AG04449 (cell line): ENCODE measurements around the gene PPA2.

Source experiments
- CTCF ChIA-PET: fragments of 350-600 bp; formaldehyde crosslinking; extraction: SDS; loops from one replicate; lab custom pipeline; 2021; ENCODE audit warnings: antibody characterized with exemption; lab: Yijun Ruan, JAX
- POLR2A ChIA-PET: fragments of 400-600, 350-600 bp; formaldehyde crosslinking; extraction: SDS; loops from one replicate; lab custom pipeline; 2020; ENCODE audit warnings: antibody characterized with exemption, inconsistent platforms; lab: Yijun Ruan, JAX
- DNase-seq: peaks from one replicate; pipeline ENCODE4 v3.0.0-alpha.2; 2010; ENCODE audit warnings: low read depth, low spot score
- H3K4me3 ChIP-seq: 2 replicates; pipeline ENCODE4 v1.5.1; 2011; ENCODE audit warnings: low read depth, mild to moderate bottlenecking, control low read depth, low read length
- TF ChIP-seq, protein P1 (sequence below): IDR thresholded peaks from one replicate; pipeline ENCODE4 v1.5.1; 2011; ENCODE audit warnings: mild to moderate bottlenecking, moderate library complexity, low read length, control low read depth, inconsistent platforms; ENCODE audit not compliant: insufficient read depth; ENCODE audit errors: missing control alignments

Gene PPA2

DNA sequence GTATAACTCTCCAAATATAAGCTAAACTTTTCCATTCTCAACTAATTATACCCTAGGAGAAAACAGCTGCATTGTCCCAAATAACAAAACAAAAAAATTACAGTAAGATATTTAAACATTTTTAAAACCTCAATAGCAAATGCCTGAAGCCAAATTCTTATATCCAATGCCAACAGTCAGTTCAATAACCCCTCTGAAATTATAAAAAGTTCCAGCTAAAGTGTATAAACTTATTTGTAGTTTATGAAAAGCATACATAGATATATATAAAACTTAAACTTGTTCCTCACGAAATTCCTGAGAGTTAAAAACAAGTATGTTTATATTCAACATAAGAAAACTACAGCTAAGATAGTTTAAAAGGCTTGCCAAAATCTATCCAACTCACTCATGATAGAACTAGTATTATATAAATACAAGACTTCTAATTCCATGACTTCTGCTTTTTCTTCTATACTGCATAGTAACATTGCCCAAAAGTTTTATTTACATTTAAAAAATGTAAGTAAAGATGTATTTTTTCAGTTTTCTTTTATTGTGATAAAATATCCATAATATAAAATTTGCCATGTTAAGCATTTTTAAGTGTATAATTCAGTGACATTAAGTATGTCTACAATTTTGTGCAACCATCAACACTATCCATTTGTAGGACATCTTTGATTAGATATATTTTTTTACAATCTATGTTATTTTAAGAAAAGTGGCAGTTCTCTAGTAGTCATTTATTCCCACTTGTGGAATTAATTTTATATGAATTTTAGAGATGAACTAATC lies 72.8 kb downstream of the PPA2 start:
- ChIA-PET CTCF (interaction anchor here (1.0 to 1.5 kb wide), 3 partner anchors 10 to 72 kb away, joined by 3 to 5 read pairs (median 3); no protein-coding TSS in a partner anchor), POLR2A (no interaction called here)
- DNase-seq: no peak
- no peak overlapping the region for H3K4me3 ChIP-seq
- TF ChIP-seq, protein P1, sequence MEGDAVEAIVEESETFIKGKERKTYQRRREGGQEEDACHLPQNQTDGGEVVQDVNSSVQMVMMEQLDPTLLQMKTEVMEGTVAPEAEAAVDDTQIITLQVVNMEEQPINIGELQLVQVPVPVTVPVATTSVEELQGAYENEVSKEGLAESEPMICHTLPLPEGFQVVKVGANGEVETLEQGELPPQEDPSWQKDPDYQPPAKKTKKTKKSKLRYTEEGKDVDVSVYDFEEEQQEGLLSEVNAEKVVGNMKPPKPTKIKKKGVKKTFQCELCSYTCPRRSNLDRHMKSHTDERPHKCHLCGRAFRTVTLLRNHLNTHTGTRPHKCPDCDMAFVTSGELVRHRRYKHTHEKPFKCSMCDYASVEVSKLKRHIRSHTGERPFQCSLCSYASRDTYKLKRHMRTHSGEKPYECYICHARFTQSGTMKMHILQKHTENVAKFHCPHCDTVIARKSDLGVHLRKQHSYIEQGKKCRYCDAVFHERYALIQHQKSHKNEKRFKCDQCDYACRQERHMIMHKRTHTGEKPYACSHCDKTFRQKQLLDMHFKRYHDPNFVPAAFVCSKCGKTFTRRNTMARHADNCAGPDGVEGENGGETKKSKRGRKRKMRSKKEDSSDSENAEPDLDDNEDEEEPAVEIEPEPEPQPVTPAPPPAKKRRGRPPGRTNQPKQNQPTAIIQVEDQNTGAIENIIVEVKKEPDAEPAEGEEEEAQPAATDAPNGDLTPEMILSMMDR: no peak

DNA sequence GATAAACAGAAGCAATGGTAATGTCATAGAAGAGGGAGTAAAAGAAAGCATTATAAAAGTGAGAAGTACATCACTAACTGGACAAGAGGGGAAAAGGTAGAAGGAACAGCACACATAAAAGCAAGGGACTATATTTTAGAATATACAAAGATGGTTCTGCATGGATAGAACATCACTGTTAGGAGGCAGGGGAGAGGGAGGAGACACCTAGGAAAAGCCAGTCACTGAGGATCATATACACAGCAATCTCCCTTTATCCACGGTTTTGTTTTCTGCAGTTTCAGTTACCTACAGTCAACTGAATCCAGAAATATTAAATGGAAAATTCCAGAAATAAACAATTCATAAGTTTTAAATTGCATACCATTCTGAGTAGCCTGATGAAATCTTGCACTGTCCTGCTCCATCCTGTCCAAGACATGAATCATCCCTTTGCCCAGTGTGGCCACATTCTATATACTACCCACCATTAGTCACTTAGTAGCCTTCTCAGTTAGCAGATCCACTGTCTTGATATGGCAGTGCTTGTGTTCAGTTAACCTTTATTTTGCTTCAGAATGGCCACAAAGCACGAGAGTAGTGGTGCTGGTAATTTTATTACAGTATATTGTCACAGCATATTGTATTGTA lies 74.2 kb downstream of the PPA2 start:
- DNase-seq: peak; percentile 68
- ChIA-PET POLR2A (no interaction called here), CTCF (interaction anchor here (1.3 kb wide), 1 partner anchor 74 kb away, joined by 3 read pairs; the partner anchor contains the start of gene PPA2)
- no peak overlapping the region for H3K4me3 ChIP-seq
- TF ChIP-seq, protein P1: no peak

DNA sequence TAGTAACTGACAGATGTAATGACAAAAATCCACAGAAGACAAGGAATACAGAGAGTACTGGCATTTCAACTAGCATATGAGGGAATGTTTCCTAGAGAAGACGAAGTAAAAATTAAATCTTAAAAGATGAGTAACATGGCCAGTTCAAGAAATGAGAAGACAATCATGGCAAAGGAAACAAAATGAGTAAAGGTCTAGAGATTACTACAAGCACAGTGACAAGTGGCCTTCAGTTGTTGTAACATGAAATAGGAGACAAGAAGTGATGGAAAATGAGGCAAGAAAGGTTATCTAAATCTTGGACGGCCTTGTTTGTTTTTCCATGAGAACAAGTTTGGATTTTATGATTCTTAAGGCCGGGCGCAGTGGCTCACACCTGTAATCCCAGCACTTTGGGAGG lies 81.0 kb downstream of the PPA2 start:
- CTCF ChIA-PET: no interaction called here
- TF ChIP-seq, protein P1: no peak

DNA sequence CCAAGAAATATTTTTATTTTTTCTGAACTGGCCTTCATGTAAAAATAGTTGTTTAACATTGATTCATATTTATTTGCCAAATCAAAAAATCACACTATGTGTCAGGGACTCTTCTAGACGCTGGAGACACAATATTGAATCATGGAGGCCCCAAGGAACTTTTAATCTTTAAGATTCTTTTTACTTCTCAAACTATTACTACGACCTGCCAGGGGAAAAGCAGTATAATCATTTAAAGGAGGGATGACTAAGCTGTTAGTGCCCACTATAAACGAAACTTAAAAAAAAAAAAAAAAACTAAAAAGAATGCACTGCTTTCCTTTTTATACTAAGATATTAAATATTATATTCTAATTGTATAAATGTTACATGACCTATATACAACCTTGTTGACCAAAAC lies 84.7 kb downstream of the PPA2 start:
- ChIA-PET CTCF (no interaction called here), POLR2A (no interaction called here)
- no peak for DNase-seq
- no peak overlapping the region for H3K4me3 ChIP-seq
- TF ChIP-seq, protein P1: no peak

More for the DNA sequence above, 81.0 kb downstream of the PPA2 start:
- POLR2A ChIA-PET: no interaction called here
- DNase-seq: no peak
- no peak overlapping the region for H3K4me3 ChIP-seq

DNA sequence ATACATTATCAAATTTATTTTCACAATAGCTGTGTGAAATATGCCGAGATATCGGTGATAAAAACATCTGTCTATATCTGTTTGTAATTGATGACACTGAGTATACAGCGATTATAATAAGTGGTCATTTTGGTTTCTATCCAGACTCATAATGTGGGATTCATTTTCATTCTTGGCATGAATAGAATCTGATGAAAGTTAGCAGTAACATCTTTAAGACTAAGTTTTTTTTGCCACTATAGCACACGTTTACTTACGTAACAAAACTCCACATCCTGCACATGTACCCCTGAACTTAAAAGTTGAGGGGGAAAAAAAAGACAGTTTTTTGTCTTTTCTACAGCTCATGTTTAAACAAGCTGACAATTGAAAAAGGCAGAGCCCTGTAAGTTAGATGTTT lies 86.4 kb downstream of the PPA2 start:
- no peak overlapping the region for H3K4me3 ChIP-seq
- ChIA-PET POLR2A (no interaction called here), CTCF (no interaction called here)
- TF ChIP-seq, protein P1: no peak
- DNase-seq: no peak

DNA sequence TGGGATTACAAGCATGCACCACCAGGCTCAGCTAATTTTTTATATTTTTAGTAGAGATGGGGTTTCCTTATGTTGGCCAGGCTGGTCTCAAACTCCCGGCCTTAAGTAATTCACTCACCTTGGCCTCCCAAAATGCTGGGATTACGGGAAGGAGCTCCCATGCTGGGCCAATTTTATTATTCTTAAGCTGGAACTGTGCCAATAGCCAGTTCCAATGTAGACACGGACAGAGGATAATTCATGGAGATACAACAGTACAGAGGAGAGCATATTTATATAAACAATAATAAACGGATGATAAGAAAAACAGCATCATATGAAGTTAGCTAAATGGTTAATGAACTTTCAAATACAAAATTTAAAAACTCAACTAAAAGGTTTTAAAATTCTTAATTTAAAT lies 87.8 kb downstream of the PPA2 start:
- CTCF ChIA-PET: no interaction called here
- no peak overlapping the region for H3K4me3 ChIP-seq
- POLR2A ChIA-PET: no interaction called here
- TF ChIP-seq, protein P1: no peak
- no peak for DNase-seq
